GM19099 (cell line): ENCODE measurements around the gene PACS2.

Source experiments
- POLR2A ChIP-seq: IDR thresholded peaks from 3 replicates; pipeline ENCODE4 v1.6.1; 2011; ENCODE audit warnings: low read depth; ENCODE audit not compliant: insufficient read length; ENCODE audit errors: extremely low read depth

Gene PACS2

DNA sequence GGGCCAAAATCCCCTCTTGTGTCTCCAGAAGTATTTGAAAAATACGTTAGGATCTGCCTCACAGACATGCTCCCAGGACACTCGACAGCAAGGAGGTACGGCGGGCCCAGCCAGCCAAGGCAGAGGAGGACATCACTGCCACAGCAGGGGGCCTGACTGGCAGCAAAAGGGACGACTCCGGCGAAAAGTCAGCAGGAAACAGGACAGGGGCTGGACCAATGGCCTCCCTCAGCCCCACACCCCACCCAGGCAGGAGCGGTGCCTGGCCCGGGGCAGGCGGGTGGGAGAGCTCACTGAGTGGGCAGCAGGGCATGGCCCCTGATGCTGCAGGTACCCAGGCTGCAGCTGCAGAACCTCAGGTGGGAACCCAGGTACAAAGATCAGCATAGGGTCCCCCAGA is 31.5 kb upstream of the PACS2 start:
- TF ChIP-seq POLR2A = no peak

GRCh38 chr14:105283899-105284298 is 30.6 kb upstream of the PACS2 start:
- TF ChIP-seq POLR2A = no peak

DNA sequence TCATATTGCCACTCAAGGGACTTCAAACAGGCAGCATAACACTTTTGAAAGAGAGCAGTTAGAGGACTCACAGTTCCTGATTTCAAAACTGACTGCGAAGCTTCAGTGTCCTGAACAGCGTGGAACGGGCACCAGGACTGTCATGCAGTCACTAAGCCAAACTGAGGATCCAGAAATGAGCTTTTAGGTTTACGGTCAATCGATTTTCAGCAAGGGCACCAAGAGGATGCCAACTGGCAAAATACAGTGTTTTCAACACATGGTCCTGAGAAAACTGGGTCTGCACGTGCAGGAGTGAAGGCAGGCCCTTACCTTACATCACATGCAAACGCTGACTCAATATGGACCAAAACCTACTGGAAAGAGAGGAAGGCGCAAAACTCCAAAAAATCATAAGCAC is 29.4 kb upstream of the PACS2 start:
- TF ChIP-seq POLR2A = no peak

GRCh38 chr14:105286759-105287144 is 27.8 kb upstream of the PACS2 start:
- no peak for TF ChIP-seq POLR2A

- TF ChIP-seq POLR2A = no peak
These were observed 27.1 kb upstream of the PACS2 start for GRCh38 chr14:105287249-105288102.

- no peak for TF ChIP-seq POLR2A
These were observed 23.8 kb upstream of the PACS2 start for GRCh38 chr14:105290621-105291346.

DNA sequence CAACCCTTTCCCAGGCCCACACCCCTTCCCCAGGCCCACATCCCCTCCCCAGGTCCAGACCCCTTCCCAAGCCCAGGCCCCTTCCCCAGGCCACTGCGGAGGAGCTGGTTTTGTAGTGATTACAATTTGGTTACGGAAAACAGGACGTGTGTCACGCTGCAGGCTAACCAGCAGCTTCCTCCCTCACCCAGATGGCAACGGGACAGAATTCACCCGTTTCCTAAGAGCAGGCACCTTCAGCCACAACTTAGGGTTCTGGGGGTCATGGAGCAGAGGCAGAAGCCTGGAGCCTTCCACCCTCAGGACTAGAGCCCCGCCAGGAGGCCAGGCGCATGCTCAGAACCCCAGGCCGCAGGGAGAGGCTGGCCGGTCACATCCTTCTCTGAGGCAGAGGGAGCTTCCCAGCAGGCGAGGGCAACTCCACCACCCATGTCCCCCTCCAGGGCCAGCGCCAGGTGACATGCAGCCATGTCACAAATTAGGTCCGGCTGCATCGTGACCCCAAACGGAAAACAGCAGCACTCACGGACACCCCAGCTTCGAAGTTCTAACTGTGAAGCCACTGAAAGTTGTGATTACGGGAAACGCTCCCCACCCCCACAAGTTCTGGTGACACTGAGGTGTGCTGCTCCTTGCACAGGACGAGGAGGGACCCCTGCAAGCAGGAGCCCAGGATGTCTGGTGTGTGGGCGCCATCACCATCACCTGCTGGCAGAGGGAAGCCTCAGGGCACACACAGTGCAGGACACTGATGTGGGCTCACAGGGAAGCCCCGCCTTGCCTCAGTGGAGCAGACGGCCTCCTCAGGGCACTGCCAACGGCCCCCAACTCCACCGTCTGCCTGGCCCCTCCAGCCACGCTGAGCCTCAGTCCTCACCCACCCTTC is 21.5 kb upstream of the PACS2 start:
- TF ChIP-seq POLR2A = no peak

DNA sequence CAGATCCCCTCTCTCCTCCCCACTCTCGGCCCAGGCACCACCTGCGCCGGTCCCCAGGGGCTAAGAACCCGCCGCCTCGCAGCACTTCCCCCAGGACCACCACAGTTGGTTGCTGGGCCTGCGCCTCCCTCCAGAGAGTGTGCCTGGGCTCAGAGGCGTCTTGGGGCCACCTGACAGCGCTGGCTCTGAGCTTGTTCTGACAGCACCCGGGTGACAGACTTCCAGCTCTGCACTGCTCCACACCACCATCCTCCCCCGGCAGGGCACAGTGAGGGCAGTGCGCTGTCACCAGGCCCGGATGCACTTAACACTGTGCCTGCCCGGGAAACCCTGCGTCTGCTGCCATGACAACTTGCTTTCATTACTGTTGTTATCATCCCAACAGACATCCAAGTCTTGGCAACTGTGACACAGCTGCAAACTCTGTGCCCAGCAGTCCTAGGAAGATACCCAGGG is 20.4 kb upstream of the PACS2 start:
- no peak for TF ChIP-seq POLR2A

DNA sequence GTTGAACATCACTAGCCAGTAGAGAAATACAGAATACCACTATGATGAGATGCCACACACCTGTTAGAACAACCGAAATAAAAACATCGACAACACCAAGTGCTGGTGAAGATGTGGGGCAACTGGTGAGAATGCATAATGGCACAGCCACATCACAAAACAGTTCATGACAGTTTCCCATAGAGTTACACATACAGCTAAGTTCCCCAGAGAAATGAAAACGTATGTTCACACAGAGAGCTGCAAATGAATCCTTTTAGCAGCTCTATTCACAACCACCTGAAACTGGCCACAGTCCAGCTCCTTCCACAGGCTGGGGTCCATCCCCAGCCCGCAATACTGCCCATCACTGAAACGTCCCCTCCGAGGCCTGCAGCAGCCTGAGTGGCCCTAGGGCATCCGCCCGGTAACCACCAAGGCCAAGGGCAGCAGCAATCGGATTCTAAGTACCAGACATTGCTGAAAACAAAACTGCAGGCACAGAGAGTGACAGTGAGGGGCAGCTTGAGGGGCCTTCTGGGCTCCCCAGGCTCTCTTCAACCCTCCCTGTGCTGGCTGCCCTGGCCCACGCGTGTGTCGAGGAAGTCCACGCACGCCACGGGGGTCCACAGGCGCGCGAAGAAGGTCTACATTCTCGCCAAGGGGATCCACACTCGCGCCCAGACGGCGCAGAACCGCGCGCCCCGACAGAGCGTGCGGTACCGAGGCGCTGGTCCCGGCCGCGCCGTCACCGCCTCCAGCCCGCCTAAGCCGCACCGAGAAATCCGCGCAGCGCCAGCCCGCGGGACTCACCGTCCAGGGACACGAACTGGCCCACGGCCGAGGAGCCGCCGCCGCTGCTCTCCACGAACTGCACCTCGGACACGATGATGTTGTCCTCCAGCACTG is 14.7 kb upstream of the PACS2 start:
- no peak for TF ChIP-seq POLR2A

DNA sequence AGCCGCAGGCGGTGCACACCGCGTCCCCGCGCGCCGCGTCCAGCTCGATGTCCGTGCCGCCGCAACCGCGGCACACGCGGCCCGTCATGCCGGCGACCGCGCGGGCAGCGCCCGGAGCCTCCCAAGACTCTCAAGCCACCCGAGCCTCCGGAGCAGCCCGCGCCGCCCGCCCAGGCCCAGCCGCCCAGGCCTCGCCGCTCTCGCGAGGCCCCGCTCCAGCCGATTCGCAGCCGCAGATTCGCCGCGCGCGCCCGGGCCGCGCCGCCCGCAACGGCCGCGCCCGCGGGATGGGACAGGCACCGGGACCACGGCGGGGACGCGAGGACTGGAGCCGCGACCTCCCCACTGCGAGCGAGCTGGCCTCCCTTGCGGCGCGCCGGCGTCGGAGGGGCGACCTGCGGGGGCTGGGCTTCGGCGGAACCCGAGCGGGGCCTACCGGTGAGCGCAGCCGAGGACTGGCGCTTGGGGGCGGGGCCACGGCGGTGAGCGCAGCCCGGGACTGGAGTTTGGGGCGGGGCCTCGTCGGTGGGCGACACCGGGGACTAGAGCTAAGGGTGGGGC is 13.9 kb upstream of the PACS2 start, which contains the start of gene BRF1:
BRF1 (minus strand) TSS at position 460 of the 561 bp plus-strand sequence; CDS start at position 88, 372 bp downstream.
- TF ChIP-seq POLR2A = peak; percentile 69

- TF ChIP-seq POLR2A = peak; percentile 56
These were observed 13.2 kb upstream of the PACS2 start for GRCh38 chr14:105301103-105301914.

GRCh38 chr14:105303949-105304348 is 10.6 kb upstream of the PACS2 start:
- no peak for TF ChIP-seq POLR2A

- no peak for TF ChIP-seq POLR2A
These were observed 10.0 kb upstream of the PACS2 start for GRCh38 chr14:105304565-105304964.
